Lower leg skin (tissue), 3 donors: ENCODE measurements around the gene MESD.

ENCODE experiments used
- POLR2A ChIP-seq, 2 donors: fragments of 450-650 bp; IDR thresholded peaks; one replicate each; pipeline ENCODE4 v1.6.1; 2016 to 2017; ENCODE audit warnings: antibody characterized with exemption in 2 of 2, mild to moderate bottlenecking in 1 of 2, moderate library complexity in 1 of 2
- TF ChIP-seq, protein P1 (sequence below), 3 donors: fragments of 450-650 bp; IDR thresholded peaks; one replicate each; pipeline ENCODE4 v1.5.1; 2016; ENCODE audit warnings: antibody characterized with exemption in 3 of 3, mild to moderate bottlenecking in 3 of 3, moderate library complexity in 2 of 3

DNA sequence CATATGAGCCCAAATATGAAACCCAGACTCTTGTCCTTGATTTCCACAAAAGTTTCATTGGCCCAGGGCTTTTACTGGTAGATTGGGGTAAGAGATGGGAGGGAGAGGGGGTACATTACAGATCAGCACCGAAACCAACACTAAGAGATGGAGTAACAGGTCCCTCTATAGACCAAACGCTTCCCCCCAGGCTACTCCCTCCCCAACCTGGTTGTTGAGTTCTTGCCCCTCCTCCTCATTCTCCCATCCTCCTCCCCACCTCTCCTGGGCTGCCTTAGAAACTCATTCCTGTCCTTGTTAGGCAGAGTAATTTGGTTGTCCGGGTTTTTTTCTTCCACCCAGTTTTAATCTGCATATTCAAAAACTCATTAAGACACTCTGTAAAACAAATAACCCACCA lies 74.1 kb downstream of the MESD start:
- TF ChIP-seq, protein P1, sequence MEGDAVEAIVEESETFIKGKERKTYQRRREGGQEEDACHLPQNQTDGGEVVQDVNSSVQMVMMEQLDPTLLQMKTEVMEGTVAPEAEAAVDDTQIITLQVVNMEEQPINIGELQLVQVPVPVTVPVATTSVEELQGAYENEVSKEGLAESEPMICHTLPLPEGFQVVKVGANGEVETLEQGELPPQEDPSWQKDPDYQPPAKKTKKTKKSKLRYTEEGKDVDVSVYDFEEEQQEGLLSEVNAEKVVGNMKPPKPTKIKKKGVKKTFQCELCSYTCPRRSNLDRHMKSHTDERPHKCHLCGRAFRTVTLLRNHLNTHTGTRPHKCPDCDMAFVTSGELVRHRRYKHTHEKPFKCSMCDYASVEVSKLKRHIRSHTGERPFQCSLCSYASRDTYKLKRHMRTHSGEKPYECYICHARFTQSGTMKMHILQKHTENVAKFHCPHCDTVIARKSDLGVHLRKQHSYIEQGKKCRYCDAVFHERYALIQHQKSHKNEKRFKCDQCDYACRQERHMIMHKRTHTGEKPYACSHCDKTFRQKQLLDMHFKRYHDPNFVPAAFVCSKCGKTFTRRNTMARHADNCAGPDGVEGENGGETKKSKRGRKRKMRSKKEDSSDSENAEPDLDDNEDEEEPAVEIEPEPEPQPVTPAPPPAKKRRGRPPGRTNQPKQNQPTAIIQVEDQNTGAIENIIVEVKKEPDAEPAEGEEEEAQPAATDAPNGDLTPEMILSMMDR (IDR thresholded peaks at IDR 0.05), result no peak
- TF ChIP-seq POLR2A (IDR thresholded peaks at IDR 0.05), result no peak
